ENCODE measurements around the gene MMP14.

- TF ChIP-seq CTCF (conservative IDR thresholded peaks at IDR 0.05; ENCODE audit: low read depth in 2 of 2) (no peak), REST (IDR thresholded peaks at IDR 0.05; ENCODE audit: unreplicated experiment) (no peak), EZH2 (IDR thresholded peaks at IDR 0.05; ENCODE audit: low read depth, unreplicated experiment) (no peak), POLR2AphosphoS5 (IDR thresholded peaks at IDR 0.05; ENCODE audit: low read depth) (no peak), JUNB (IDR thresholded peaks at IDR 0.05; ENCODE audit: unreplicated experiment) (no peak), CREB1 (CRISPR knock-in tag; IDR thresholded peaks at IDR 0.05; ENCODE audit: low read depth) (no peak), ZNF331 (CRISPR knock-in tag; IDR thresholded peaks at IDR 0.05; ENCODE audit: low read depth) (no peak), ETS1 (IDR thresholded peaks at IDR 0.05) (no peak)
Measured at GRCh38 chr14:22801716-22802115, 34.7 kb upstream of the MMP14 start.

Measured in GM23338 (cell line).